ENCODE measurements around the gene RTEL1. TPM values are rescaled to one million over a fixed set of nuclear protein-coding genes. Genes with fewer than 3 reads are reported as not detected.

Gene RTEL1
- polyA plus RNA-seq, 1 donor from 2014 or later, result 29.2 TPM

GRCh38 chr20:63696306-63696627 is 38.2 kb downstream of the RTEL1 start:
- Histone ChIP-seq H3K27me3 (ENCODE audit: insufficient read depth, low read depth, low read length) (no peaks in the 10 kb centered on the region), H3K4me2 (ENCODE audit: low read length) (no peak overlapping the region), H4K20me1 (ENCODE audit: insufficient read depth) (no peaks in the 10 kb centered on the region), H2AFZ (ENCODE audit: low read depth, low read length) (no peak overlapping the region), H3K79me2 (replicated peaks; ENCODE audit: insufficient read depth, low read length) (no peaks in the 10 kb centered on the region), H3K27ac (ENCODE audit: low read length) (no peak overlapping the region), H3K4me3 (ENCODE audit: low read length) (no peak overlapping the region), H3K9me2 (ENCODE audit: insufficient read depth, low read length) (no peaks in the 10 kb centered on the region), H3K36me3 (ENCODE audit: insufficient read depth, low read length) (no peaks in the 10 kb centered on the region), H3F3A (ENCODE audit: insufficient read depth, low read length, poor library complexity, severe bottlenecking) (no peaks in the 10 kb centered on the region), H3K9me3 (ENCODE audit: low read length) (no peaks in the 10 kb centered on the region), H3K9ac (ENCODE audit: low read length) (no peak overlapping the region)
- TF ChIP-seq RAD21 (conservative IDR thresholded peaks at IDR 0.05), result no peak
- TF ChIP-seq EP300 (conservative IDR thresholded peaks at IDR 0.05; ENCODE audit: poor library complexity, severe bottlenecking), result no peak
- TF ChIP-seq TAF1 (IDR thresholded peaks at IDR 0.05; ENCODE audit: low read depth), result no peak
- TF ChIP-seq POLR2AphosphoS5 (IDR thresholded peaks at IDR 0.05), result no peak

- Histone ChIP-seq H3K79me2 (replicated peaks; ENCODE audit: insufficient read depth, low read length) (no peaks in the 10 kb centered on the region), H3K9me2 (ENCODE audit: insufficient read depth, low read length) (no peaks in the 10 kb centered on the region), H3K9me3 (ENCODE audit: low read length) (no peaks in the 10 kb centered on the region), H2AFZ (ENCODE audit: low read depth, low read length) (no peak within 1 kb of the TSS), H3K27me3 (ENCODE audit: insufficient read depth, low read depth, low read length) (no peaks in the 10 kb centered on the region), H3K4me3 (ENCODE audit: low read length) (no peak within 1 kb of the TSS), H3K9ac (ENCODE audit: low read length) (no peak within 1 kb of the TSS), H3F3A (ENCODE audit: insufficient read depth, low read length, poor library complexity, severe bottlenecking) (no peaks in the 10 kb centered on the region), H3K27ac (ENCODE audit: low read length) (no peak within 1 kb of the TSS), H3K36me3 (ENCODE audit: insufficient read depth, low read length) (no peaks in the 10 kb centered on the region), H3K4me2 (ENCODE audit: low read length) (no peak within 1 kb of the TSS), H4K20me1 (ENCODE audit: insufficient read depth) (no peaks in the 10 kb centered on the region)
- TF ChIP-seq CTCF (IDR thresholded peaks at IDR 0.05; ENCODE audit: poor library complexity, severe bottlenecking) (no peak), SMC3 (conservative IDR thresholded peaks at IDR 0.05; ENCODE audit: poor library complexity) (no peak), RAD21 (conservative IDR thresholded peaks at IDR 0.05) (no peak), TAF1 (IDR thresholded peaks at IDR 0.05; ENCODE audit: low read depth) (no peak), EZH2 (IDR thresholded peaks at IDR 0.05; ENCODE audit: borderline replicate concordance, insufficient read depth, low read length, poor library complexity, severe bottlenecking) (no peak), POLR2AphosphoS5 (IDR thresholded peaks at IDR 0.05) (no peak), EP300 (conservative IDR thresholded peaks at IDR 0.05; ENCODE audit: poor library complexity, severe bottlenecking) (no peak), REST (IDR thresholded peaks at IDR 0.05; ENCODE audit: borderline replicate concordance) (no peak), MXI1 (conservative IDR thresholded peaks at IDR 0.05; ENCODE audit: poor library complexity, severe bottlenecking) (no peak)
Measured at GRCh38 chr20:63696628-63697356, 38.7 kb downstream of the RTEL1 start, which contains the start of gene TNFRSF6B. TNFRSF6B (plus strand) TSS chr20:63696652; CDS start chr20:63696768, 116 bp downstream.
